Bronchial epithelial cell (primary cell): ENCODE measurements around the gene QSOX1. TPM values are rescaled to one million over a fixed set of nuclear protein-coding genes. Genes with fewer than 3 reads are reported as not detected.

Experiments
- DNase-seq: peaks from one replicate; pipeline ENCODE4 v3.0.0-alpha.2; 2010; ENCODE audit warnings: low read depth
- FAIRE-seq: peaks from 2 replicates; lab custom pipeline; 2011; peaks lifted over from hg19 to GRCh38; lab: Jason Lieb, UNC
- H3K27me3 ChIP-seq: 2 replicates; pipeline ENCODE4 v1.5.1; 2011; ENCODE audit warnings: low read length; ENCODE audit not compliant: control insufficient read depth, insufficient read depth
- H3K36me3 ChIP-seq: 2 replicates; pipeline ENCODE4 v1.5.1; 2011; ENCODE audit warnings: low read length; ENCODE audit not compliant: control insufficient read depth, insufficient read depth
- H3K4me3 ChIP-seq: 2 replicates; pipeline ENCODE4 v1.5.1; 2011; ENCODE audit warnings: mild to moderate bottlenecking, low read depth, low read length, control low read depth
- CTCF ChIP-seq: IDR thresholded peaks from 2 replicates; pipeline ENCODE4 v1.5.1; 2011; ENCODE audit warnings: mild to moderate bottlenecking, moderate library complexity, low read length, control low read depth, inconsistent platforms; ENCODE audit not compliant: insufficient read depth, severe bottlenecking
- total RNA-seq: library from RNA; depleted of rRNA; stranded (reverse); fragments of >200 nt; gene quantifications from 2 replicates; pipeline ENCODE4 v1.2.1, GENCODE V29; 2014

QSOX1 gene
- total RNA-seq, 1 donor from 2014 or later, result 134 TPM

- FAIRE-seq, result no peak
- Histone ChIP-seq H3K36me3 (no peaks in the 10 kb centered on the region), H3K4me3 (no peak overlapping the region), H3K27me3 (peaks cover 75% of the 10 kb centered on the region)
- no peak for TF ChIP-seq CTCF
- DNase-seq, result no peak
These were observed 77.9 kb downstream of the QSOX1 start for GRCh38 chr1:180232521-180233043.

GRCh38 chr1:180233191-180234011 is 78.7 kb downstream of the QSOX1 start:
- TF ChIP-seq CTCF, result no peak

GRCh38 chr1:180234369-180235076 is 79.9 kb downstream of the QSOX1 start:
- Histone ChIP-seq H3K36me3 (no peaks in the 10 kb centered on the region), H3K27me3 (peaks cover 66% of the 10 kb centered on the region), H3K4me3 (no peak overlapping the region)
- FAIRE-seq, result no peak
- TF ChIP-seq CTCF, result no peak
- no peak for DNase-seq

More at GRCh38 chr1:180233191-180234011, 78.7 kb downstream of the QSOX1 start:
- Histone ChIP-seq H3K27me3 (peaks cover 71% of the 10 kb centered on the region), H3K4me3 (no peak overlapping the region), H3K36me3 (no peaks in the 10 kb centered on the region)
- FAIRE-seq (no peak), DNase-seq (no peak)

GRCh38 chr1:180235077-180235501 is 80.4 kb downstream of the QSOX1 start:
- Histone ChIP-seq H3K36me3 (no peaks in the 10 kb centered on the region), H3K4me3 (no peak overlapping the region), H3K27me3 (peaks cover 70% of the 10 kb centered on the region)
- DNase-seq (no peak), FAIRE-seq (no peak)
- no peak for TF ChIP-seq CTCF

GRCh38 chr1:180235502-180236239 is 81.0 kb downstream of the QSOX1 start:
- no peak for TF ChIP-seq CTCF
- peaks cover 69% of the 10 kb centered on the region for H3K27me3 ChIP-seq
- DNase-seq, result no peak
- FAIRE-seq, result no peak
- H3K4me3 ChIP-seq, result no peak overlapping the region
- no peaks in the 10 kb centered on the region for H3K36me3 ChIP-seq
